IPS DF 6.9 (cell line): ENCODE data around the gene CRISPLD2.

Experiments used
- DNase-seq: peaks from one replicate; pipeline ENCODE4 v3.0.0-alpha.2; 2013; ENCODE audit warnings: low read depth, low spot score
- H3K27ac ChIP-seq: one replicate; pipeline ENCODE4 v1.5.1; 2013; ENCODE audit warnings: low read length, control low read depth
- H3K27me3 ChIP-seq: 2 replicates; pipeline ENCODE4 v1.6.1; 2013; ENCODE audit warnings: mild to moderate bottlenecking, low read length; ENCODE audit not compliant: control insufficient read depth, insufficient read depth
- H3K36me3 ChIP-seq: 2 replicates; pipeline ENCODE4 v1.6.1; 2013; ENCODE audit warnings: low read length; ENCODE audit not compliant: control insufficient read depth, insufficient read depth
- H3K4me1 ChIP-seq: 2 replicates; pipeline ENCODE4 v1.6.1; 2013; ENCODE audit warnings: low read length; ENCODE audit not compliant: control insufficient read depth, insufficient read depth
- H3K4me3 ChIP-seq: 2 replicates; pipeline ENCODE4 v1.5.1; 2013; ENCODE audit warnings: mild to moderate bottlenecking, low read length
- H3K9me3 ChIP-seq: 2 replicates; pipeline ENCODE4 v1.6.1; 2013; ENCODE audit warnings: low read length, inconsistent platforms; ENCODE audit not compliant: control insufficient read depth, insufficient read depth
- WGBS: extraction: QIAGEN DNeasy Blood & Tissue Kit; methylation state at CpG from one replicate; pipeline ENCODE4 v1.1.7; 2013; ENCODE audit warnings: mixed read lengths, missing lambda C conversion rate; ENCODE audit not compliant: insufficient read length, insufficient coverage; 5-methylcytosine and 5-hydroxymethylcytosine counted together

The CRISPLD2 gene, protein sequence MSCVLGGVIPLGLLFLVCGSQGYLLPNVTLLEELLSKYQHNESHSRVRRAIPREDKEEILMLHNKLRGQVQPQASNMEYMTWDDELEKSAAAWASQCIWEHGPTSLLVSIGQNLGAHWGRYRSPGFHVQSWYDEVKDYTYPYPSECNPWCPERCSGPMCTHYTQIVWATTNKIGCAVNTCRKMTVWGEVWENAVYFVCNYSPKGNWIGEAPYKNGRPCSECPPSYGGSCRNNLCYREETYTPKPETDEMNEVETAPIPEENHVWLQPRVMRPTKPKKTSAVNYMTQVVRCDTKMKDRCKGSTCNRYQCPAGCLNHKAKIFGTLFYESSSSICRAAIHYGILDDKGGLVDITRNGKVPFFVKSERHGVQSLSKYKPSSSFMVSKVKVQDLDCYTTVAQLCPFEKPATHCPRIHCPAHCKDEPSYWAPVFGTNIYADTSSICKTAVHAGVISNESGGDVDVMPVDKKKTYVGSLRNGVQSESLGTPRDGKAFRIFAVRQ

DNA sequence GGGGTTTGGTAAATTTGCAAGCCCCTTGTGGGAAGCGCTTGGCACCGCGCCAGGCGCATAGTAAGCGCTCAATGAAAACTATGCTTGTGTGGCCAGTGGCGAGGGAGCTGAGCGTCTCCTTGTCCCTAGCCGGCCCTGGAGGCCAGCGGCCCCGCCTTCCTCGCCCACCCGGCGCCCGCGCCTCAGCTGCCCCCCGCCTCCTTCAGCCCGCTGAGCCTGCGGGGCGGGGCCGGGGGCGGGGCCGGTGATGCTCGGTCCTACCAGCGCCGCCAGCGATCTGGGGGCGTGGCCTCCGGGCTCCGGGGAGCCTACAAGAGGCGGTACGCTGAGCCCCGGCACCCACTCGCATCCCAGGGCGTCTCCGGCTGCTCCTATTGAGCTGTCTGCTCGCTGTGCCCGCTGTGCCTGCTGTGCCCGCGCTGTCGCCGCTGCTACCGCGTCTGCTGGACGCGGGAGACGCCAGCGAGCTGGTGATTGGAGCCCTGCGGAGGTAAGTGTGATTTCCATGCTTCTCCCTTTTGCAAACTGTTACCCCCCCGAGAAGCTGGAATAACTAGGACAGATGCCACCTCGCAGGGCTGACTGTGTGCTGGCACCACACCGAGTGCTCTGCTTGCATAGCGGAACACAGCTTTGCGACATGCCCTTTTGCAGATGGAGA, at the start of gene CRISPLD2:
Gene CRISPLD2, plus strand, starts transcription at position 342 of the 661 bp plus-strand sequence. CDS start 18,511 bp downstream, outside the sequence.
- H3K4me1 ChIP-seq = no peaks in the 10 kb centered on the region
- WGBS = no CpG with 5 or more reads among the region's 53 CpGs

DNA sequence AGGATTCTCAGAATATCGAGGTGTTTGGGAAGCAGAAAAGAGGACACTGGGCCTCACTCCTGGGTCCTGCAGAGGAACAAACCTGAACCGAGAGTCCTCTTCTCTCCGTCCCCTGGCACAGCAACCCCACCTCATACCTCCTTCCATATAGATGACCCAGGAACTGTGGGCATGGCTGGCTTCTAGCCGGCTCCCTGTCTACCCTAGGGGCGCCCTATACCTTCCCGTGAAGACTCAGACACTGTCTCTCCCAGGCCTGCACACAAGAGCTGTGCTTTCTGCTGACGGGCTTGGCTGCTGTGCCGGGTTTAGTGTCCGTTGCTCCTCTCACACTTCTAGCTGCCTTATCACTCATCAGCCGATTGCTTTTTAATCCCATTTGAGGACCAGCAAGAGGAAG, 46.5 kb upstream of the CRISPLD2 start:
- H3K36me3 ChIP-seq = peaks cover 37% of the 10 kb centered on the region

More for the DNA sequence above, at the start of gene CRISPLD2:
- Histone ChIP-seq H3K4me3 (peak within 1 kb of the TSS; percentile 40; the same call in 1 of the 2 replicates), H3K36me3 (no peaks in the 10 kb centered on the region), H3K27ac (no peak within 1 kb of the TSS), H3K9me3 (no peaks in the 10 kb centered on the region), H3K27me3 (peaks cover 8% of the 10 kb centered on the region; the same call in 1 of the 2 replicates)
- DNase-seq = peak; percentile 74

DNA sequence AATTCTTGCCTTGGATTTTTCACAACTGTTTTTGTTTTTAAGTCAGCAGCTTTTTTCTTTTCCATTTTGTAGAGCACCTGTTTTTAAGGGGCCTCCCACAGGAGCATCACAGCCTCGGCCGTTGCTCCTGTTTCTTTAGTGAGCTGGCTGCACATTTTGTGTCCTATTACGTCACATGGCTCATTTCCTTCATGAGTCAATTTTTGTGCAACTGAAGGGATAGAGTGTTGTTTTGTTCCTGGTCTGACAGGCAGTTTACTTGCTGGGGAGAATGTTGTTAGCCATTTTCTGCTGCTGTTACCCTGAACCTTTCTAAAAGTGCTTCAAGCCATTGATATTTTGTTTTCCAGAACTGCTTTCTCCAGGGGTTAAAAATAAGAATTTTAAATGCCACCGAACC, 45.0 kb upstream of the CRISPLD2 start:
- WGBS = no CpG with 5 or more reads among the region's 4 CpGs
- no peak overlapping the region for H3K27ac ChIP-seq
- no peaks in the 10 kb centered on the region; the same call in 1 of the 2 replicates for H3K4me1 ChIP-seq
- no peaks in the 10 kb centered on the region for H3K9me3 ChIP-seq
- no peak for DNase-seq
- no peak overlapping the region for H3K4me3 ChIP-seq
- H3K36me3 ChIP-seq = peaks cover 37% of the 10 kb centered on the region
- no peaks in the 10 kb centered on the region; the same call in 1 of the 2 replicates for H3K27me3 ChIP-seq

More for the DNA sequence above, 46.5 kb upstream of the CRISPLD2 start:
- H3K27ac ChIP-seq = no peak overlapping the region
- no peaks in the 10 kb centered on the region; the same call in 1 of the 2 replicates for H3K4me1 ChIP-seq
- no peaks in the 10 kb centered on the region for H3K9me3 ChIP-seq
- no CpG with 5 or more reads among the region's 10 CpGs for WGBS
- DNase-seq = no peak
- no peak overlapping the region for H3K4me3 ChIP-seq
- H3K27me3 ChIP-seq = no peaks in the 10 kb centered on the region; the same call in 1 of the 2 replicates

DNA sequence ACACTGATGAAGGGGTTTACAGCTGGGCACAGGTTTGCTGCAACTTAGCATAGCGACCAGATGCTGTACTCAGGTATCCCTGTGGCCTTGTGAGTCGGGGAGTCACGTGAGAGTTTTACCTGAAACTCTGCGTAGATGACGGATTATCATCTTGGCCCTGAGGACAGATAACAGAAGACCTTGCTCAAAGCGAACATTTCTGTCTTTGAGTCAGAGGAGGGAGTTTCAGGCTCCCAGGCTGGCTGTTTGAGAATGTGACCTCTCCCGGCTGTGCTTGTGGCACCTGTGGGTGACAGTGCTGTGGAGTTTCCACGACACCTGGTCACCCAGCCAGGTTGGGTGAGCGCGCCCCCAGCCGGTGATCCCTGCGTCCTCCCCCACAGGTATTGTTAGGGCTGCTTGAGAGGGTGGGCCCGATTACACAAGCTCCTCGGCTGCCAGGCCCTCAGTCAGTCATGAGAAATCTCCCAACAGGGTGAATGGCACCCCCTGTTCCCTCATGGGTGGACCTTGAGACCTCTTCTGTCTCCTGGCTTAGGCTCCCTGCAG, 44.4 kb upstream of the CRISPLD2 start:
- H3K27ac ChIP-seq = no peak overlapping the region

DNA sequence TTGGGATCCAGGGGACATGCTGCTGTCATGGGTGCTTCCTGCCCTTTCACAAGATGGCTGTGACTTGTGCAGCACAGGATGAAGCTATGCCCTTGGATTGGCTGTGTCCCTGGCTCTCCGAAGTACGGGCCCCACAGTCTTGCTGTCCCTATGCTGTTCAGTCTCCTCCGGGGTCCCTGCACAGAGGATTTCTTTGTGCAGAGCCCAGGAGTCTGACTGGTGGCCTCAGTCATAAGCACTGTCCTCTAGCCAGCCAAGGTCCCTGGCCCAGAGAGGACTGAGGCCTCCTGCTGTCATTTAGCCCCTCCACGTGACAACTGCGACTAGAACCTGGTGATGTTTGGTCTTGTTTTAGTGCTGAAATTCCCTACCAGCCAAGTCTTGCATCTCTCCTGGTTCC, 42.4 kb upstream of the CRISPLD2 start:
- Histone ChIP-seq H3K4me3 (no peak overlapping the region), H3K9me3 (no peaks in the 10 kb centered on the region), H3K4me1 (no peaks in the 10 kb centered on the region; the same call in 1 of the 2 replicates), H3K36me3 (peaks cover 38% of the 10 kb centered on the region), H3K27me3 (no peaks in the 10 kb centered on the region; the same call in 1 of the 2 replicates), H3K27ac (no peak overlapping the region)
- no CpG with 5 or more reads among the region's 5 CpGs for WGBS
- DNase-seq = no peak

More for the DNA sequence above, 44.4 kb upstream of the CRISPLD2 start:
- Histone ChIP-seq H3K27me3 (no peaks in the 10 kb centered on the region; the same call in 1 of the 2 replicates), H3K4me1 (no peaks in the 10 kb centered on the region; the same call in 1 of the 2 replicates), H3K9me3 (no peaks in the 10 kb centered on the region), H3K4me3 (no peak overlapping the region; the same call in 1 of the 2 replicates), H3K36me3 (peaks cover 38% of the 10 kb centered on the region)
- no CpG with 5 or more reads among the region's 14 CpGs for WGBS
- no peak for DNase-seq

DNA sequence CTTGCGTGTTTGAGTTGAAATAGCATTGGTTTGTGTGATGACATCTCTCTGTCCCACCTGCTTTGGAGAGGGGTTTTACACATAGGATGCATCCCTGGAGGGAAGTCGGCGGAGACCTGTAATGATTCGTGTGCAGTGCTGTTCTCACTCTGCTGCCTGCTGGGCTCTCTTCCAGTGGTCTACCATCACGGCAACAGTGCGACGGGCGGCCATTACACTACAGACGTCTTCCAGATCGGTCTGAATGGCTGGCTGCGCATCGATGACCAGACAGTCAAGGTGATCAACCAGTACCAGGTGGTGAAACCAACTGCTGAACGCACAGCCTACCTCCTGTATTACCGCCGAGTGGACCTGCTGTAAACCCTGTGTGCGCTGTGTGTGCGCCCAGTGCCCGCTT, 41.1 kb upstream of the CRISPLD2 start:
- Histone ChIP-seq H3K36me3 (peaks cover 32% of the 10 kb centered on the region), H3K27ac (no peak overlapping the region), H3K4me3 (no peak overlapping the region), H3K4me1 (no peaks in the 10 kb centered on the region; the same call in 1 of the 2 replicates), H3K27me3 (no peaks in the 10 kb centered on the region; the same call in 1 of the 2 replicates), H3K9me3 (no peaks in the 10 kb centered on the region)
- whole genome bisulfite sequencing = no CpG with 5 or more reads among the region's 18 CpGs
- DNase-seq = no peak

DNA sequence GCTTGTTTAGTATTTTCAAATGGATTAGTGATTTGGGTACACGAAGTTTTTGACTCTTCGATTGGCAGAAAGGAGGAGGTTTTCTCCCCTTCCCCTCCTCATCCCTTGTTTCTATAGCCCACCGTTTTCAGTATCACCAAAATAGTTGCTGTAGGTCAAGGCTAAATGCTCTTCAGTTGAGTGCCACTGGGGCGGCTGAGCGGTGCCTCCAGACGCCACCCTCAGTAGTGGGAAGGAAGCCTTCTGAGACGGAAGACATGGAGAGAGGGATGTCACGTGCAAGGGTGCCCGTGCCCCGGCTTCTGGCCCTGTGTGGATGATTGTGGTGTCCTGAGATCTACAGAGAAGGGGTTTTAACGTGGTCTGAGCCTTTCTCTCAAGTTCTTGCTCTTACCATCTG, 39.7 kb upstream of the CRISPLD2 start:
- H3K9me3 ChIP-seq = no peaks in the 10 kb centered on the region
- no CpG with 5 or more reads among the region's 11 CpGs for WGBS
- H3K27ac ChIP-seq = no peak overlapping the region
- no peaks in the 10 kb centered on the region; the same call in 1 of the 2 replicates for H3K27me3 ChIP-seq
- H3K4me1 ChIP-seq = no peaks in the 10 kb centered on the region; the same call in 1 of the 2 replicates
- peaks cover 26% of the 10 kb centered on the region for H3K36me3 ChIP-seq
- no peak overlapping the region for H3K4me3 ChIP-seq
- DNase-seq = no peak

DNA sequence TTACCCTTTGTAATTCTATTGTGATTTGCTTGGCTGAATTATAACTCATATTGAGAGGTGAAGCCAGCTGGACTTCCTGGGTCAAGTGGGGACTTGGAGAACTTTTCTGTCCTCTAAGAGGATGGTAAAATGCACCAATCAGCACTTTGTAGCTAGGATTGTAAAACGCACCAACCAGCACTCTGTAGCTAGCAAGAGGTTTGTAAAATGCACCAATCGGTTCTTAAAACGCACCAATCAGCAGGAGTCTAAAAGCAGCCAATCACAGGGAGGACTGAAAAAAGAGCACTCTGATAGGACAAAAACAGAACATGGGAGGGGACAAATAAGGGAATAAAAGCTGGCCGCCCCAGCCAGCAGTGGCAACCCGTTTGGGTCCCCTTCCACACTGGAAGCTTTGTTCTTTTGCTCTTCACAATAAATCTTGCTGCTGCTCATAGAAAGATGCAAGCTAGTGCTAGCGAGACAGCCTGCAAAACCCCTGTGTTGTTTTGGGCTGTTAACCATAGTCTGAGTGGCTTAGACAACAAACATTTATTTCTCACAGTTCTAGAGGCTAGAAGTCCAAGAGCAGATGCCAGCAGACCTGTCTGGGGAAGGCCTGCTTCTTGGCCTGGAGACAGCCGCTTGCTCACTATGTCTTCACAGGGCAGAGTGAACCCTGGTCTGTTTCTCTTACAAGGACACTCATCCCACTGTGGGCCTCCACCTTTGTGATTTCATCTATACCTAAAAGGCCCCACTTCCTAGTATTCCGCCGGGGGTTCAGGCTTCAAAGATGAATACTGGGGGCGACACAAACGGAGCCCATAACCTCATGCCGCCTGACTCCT, 39.0 kb upstream of the CRISPLD2 start:
- Histone ChIP-seq H3K27ac (no peak overlapping the region), H3K9me3 (no peaks in the 10 kb centered on the region), H3K36me3 (peaks cover 20% of the 10 kb centered on the region), H3K4me1 (no peaks in the 10 kb centered on the region), H3K27me3 (no peaks in the 10 kb centered on the region), H3K4me3 (no peak overlapping the region)
- no CpG with 5 or more reads among the region's 12 CpGs for WGBS
- DNase-seq = no peak

DNA sequence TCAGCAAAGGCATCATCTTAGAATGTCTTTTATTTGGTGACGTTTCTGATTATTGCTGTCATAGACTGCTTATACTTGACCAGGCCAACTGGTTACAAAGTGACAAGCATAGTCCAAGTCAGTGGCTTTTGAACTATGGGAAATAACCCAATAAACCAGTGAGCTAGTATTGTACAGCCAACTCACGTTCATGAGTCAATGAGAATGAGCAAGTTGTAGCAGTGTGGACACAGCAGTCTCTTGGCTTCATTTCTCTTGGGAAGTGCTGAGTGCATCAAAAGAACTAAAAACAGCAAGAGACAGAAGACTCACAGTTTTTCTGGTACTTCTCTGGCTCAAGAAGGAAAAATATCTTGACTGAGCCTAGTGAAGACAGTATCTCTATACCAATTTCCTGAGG, 36.9 kb upstream of the CRISPLD2 start:
- Histone ChIP-seq H3K36me3 (peaks cover 12% of the 10 kb centered on the region), H3K27me3 (no peaks in the 10 kb centered on the region), H3K4me3 (no peak overlapping the region), H3K4me1 (no peaks in the 10 kb centered on the region), H3K9me3 (no peaks in the 10 kb centered on the region), H3K27ac (no peak overlapping the region)
- no CpG with 5 or more reads among the region's 2 CpGs for WGBS
- no peak for DNase-seq
